SK-N-MC (cell line): ENCODE results near the gene NUP62.
"Not testable (repeated sequence)": the region's sequence is repeated elsewhere in the genome, so short reads cannot be mapped to it uniquely, and the experiment has no call there.

Experiments
- EZH2 ChIP-seq: fragments of 200-600 bp; sonication (generic); IDR thresholded peaks from one replicate; pipeline ENCODE4 v1.6.1; 2017; ENCODE audit warnings: antibody characterized with exemption
- POLR2AphosphoS5 ChIP-seq: IDR thresholded peaks from 2 replicates; pipeline ENCODE4 v1.6.1; 2012; ENCODE audit warnings: mild to moderate bottlenecking, low read depth, low read length, borderline replicate concordance

DNA sequence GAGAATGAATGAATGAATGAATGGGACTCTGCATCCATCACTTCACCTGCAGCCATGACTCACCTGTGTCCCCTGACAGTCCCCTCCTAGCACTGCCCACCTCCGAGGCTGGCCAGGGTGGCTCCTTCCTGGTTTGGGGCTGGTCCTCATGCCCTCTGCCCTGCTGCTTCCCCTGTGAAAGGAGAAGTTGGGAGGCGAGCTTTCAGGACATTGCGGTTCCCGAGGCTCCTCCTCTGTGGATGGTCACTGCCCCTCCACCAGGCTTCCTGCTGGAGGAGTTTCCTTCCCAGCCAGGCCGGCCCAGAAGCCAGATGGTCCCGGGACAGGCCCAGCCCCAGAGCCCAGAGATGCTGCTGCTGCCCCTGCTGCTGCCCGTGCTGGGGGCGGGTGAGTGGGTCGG, 40.1 kb upstream of the NUP62 start:
- TF ChIP-seq POLR2AphosphoS5, EZH2: not testable (repeated sequence)
